Brain pericyte (primary cell): ENCODE measurements around the gene NAALADL2.
"Not testable (repeated sequence)": the region's sequence is repeated elsewhere in the genome, so short reads cannot be mapped to it uniquely, and the experiment has no call there.

ENCODE experiments used
- DNase-seq: peaks from one replicate; pipeline ENCODE4 v3.0.0-alpha.2; 2012; ENCODE audit warnings: low read depth, low spot score

NAALADL2 gene

DNA sequence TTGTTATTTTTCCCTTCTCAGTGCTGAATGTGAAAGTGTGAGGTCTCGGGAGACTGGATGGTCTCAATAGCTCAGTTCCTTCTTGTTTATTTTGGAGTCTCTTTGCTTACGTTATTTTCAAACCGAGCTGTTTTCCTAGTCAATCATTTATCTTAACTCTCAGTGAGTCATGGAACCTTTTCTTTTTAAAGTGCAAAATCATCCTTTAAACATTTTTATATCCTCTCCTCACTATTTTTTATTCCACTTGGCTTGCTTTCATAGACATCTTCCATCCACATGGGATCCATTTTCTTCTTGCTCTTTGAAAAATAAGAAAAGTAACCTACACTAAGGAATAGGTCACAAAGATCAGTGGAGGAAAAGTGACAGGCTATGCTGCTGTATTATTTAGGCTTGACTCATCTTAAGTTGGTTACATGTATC is 497.8 kb downstream of the NAALADL2 start:
- DNase-seq: peak; percentile 55

- no peak for DNase-seq
These were observed 498.6 kb downstream of the NAALADL2 start for GRCh38 chr3:175357758-175358157.

- no peak for DNase-seq
These were observed 499.8 kb downstream of the NAALADL2 start for GRCh38 chr3:175358935-175359334.

DNA sequence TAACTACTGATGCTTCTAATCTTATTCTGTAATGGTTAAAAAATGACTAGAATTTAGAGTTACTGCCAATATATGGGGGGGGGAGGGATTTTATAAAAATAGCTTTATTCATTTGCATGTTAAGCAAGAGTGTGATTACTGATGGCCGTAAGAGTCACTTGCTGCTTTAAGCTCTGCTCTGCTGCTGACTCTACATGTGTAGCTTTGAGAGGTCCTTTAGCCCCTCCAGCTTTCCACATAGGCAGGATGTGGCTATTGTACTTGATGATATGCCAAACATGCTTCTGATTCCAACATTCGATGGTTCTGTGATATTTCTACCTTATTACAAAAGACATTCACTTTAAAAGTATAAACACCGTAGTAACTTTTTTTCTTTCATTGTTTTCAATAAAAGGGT is 511.3 kb downstream of the NAALADL2 start:
- not testable (repeated sequence) for DNase-seq

DNA sequence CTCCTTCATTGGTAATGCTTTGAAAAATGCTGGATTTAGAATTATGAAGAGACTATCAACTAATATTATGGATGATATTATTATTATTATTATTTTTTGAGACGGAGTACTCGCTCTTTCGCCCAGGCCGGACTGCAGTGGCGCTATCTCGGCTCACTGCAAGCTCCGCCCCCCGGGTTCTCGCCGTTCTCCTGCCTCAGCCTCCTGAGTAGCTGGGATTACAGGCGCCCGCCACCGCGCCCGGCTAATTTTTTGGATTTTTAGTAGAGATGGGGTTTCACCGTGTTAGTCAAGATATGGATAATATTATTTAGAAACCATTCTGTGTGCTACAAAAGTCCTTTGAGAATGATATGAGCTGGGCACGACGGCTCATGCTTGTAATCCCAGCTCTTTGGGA is 512.1 kb downstream of the NAALADL2 start:
- DNase-seq: not testable (repeated sequence)

GRCh38 chr3:175374705-175375104 is 515.6 kb downstream of the NAALADL2 start:
- DNase-seq: no peak

DNA sequence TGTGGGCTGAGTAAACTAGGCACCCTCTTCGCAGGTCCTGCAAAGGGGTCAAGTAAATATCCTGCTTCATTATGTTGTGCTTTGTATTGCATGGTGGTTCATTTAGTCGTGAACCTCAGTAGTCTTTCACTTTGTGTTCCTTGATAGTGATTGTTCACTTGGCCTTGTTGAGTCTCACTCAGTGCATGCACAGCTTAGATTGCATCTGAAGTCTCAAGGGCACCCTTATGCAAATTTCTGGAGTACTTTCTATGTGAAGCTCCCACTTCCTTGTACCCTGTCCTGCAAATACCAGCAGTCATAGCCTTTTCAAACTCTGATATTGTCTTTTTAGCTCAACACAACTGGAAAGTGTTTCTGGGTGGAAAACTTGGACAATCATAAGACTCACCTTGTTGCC is 519.2 kb downstream of the NAALADL2 start:
- DNase-seq: no peak

GRCh38 chr3:175381685-175382084 is 522.6 kb downstream of the NAALADL2 start:
- no peak for DNase-seq

- peak; percentile 50 for DNase-seq
These were observed 524.2 kb downstream of the NAALADL2 start for GRCh38 chr3:175383371-175383770.

GRCh38 chr3:175383813-175384212 is 524.7 kb downstream of the NAALADL2 start:
- DNase-seq: no peak

DNA sequence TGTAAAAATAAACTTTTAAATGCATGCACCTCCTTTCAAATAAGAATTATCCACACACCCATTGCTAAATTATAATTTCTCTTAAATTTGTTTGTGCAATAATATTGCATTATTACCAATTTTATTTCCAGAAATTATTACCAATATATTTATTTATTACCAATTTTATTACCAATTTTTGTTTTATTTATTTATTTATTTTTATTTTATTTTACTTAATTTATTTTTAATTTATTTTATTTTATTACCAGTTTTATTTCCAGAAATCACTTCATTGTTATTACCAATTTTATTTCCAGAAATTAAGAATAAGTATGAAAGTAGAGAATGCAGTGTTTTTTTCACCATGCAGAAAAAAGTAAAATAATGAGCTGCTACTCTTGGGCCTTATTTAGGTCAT is 525.4 kb downstream of the NAALADL2 start:
- no peak for DNase-seq

DNA sequence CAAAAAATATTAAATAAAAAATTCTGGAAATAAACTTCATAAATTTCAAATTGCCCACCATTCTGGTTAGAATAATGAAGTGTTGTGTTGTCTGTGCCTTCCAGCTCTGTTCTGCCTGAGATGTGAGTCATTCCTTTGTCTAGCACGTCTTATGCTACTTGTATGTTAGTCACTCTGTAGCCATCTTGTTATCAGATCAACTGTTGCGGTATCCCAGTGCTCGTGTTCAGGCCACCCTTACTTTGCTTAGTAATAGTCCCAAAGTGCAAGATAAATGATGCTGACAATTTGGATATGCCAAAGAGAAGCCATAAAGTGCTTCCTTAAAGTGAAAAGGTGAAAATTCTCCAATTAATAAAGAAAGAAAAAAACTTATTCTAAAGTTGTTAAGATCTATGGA is 527.5 kb downstream of the NAALADL2 start:
- no peak for DNase-seq

- DNase-seq: no peak
These were observed 530.4 kb downstream of the NAALADL2 start for GRCh38 chr3:175389560-175389959.

DNA sequence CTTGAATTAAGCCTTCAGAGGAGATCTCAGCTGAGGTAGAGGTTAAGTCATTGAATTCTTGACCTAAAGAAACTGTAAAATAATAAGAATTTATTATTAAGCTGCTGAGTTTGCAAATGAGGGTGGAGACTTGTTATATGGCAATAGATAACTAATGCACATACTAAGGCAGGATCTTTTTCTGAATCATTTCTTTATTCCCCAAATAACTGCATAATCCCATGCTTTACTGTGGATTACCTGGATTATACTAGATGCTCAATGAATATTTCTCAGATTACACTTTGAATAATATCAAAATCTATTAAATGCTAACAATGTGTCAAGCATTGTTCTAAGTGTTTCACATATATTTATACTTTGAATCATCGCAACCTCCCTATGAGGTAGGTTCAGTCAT is 532.5 kb downstream of the NAALADL2 start:
- no peak for DNase-seq

DNA sequence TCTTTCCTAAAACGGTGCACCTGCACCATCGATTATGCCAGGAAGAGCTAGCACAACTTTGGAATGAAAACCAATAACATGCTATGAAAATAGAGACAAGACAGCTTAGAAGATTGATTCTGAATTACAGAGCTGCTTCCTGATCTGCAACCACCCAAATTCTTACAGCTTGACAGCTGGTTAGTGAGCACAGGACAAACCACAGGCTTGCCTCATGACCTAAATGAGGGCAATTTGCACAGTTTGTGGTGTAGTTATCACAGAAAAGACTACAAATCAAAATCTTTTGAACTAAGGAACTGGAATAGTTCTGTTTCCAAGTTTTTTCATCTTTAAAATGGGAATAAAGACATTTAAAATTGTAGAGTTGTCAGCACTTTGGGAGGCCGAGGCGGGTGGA is 533.5 kb downstream of the NAALADL2 start:
- no peak for DNase-seq

DNA sequence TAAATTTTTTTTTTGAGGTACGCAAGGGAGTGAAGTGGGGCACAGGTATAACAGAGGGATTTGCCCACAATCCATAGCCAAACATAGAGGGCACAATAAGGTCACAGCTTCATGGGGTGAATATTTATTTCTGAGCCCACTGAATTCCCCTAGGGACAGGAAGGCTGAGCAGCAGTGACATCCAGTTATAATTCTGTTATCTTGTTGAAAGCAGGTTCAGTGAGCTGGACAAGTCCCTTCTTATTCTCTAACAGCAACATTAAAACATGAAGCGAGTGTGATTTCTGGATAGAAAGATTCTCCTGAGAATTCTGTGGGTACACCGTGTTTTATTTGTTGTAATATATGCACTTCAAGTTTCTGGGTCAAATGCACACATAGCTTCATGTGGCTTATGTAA is 538.2 kb downstream of the NAALADL2 start:
- DNase-seq: no peak

GRCh38 chr3:175398676-175399075 is 539.5 kb downstream of the NAALADL2 start:
- no peak for DNase-seq

- DNase-seq: no peak
These were observed 540.2 kb downstream of the NAALADL2 start for GRCh38 chr3:175399156-175399840.

- DNase-seq: no peak
These were observed 544.9 kb downstream of the NAALADL2 start for GRCh38 chr3:175404027-175404426.

DNA sequence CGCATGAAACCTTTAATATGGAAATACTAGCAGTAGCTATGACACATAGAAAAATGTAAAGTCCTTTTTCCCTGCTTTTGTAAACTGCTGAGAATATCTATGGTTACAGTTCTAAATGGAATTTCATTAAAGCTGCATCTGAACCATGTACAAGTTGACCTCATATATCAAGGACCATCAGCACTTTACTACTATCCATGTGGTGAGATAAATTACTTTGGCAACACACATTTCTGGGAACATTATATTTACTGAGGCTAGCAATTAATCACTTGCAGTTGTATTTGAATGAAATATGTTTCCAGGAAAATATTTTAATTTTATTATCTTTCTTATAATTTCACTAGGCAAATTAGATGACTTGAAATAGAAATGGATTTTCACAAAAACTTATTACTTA is 545.5 kb downstream of the NAALADL2 start:
- no peak for DNase-seq

GRCh38 chr3:175410251-175410650 is 551.1 kb downstream of the NAALADL2 start:
- no peak for DNase-seq

DNA sequence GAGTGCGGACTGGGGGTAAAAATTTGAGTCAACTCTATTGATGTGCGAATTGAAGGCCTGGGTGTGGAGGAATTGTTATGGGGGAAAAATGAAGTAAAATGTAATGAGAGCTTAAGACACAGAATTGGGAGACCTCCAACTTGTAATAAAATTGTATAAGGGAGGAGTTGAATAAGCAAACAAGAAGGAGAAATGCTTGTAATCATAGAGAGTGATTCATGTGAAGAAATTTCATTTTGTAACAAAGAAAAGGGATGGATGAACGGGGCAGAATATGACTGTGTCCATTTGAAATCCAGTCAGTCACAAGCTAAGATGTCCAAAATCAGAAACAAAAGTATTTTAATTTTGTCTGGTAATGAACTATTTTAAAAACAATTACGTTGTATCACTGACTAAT is 552.3 kb downstream of the NAALADL2 start:
- no peak for DNase-seq

- DNase-seq: no peak
These were observed 552.8 kb downstream of the NAALADL2 start for GRCh38 chr3:175411946-175412345.

- no peak for DNase-seq
These were observed 554.8 kb downstream of the NAALADL2 start for GRCh38 chr3:175413926-175414325.
